UCSD-AML1 (cell line): Measurements from ENCODE around the gene PRM3.
"Not testable (repeated sequence)": the region's sequence is repeated elsewhere in the genome, so short reads cannot be mapped to it uniquely, and the experiment has no call there.

ENCODE experiments used
- DNase-seq: peaks from one replicate; lab custom pipeline; 2025; ENCODE audit not compliant: unreplicated experiment; lab: John Stamatoyannopoulos, UW

The PRM3 gene

GRCh38 chr16:11306381-11306780 lies 33.0 kb upstream of the PRM3 start:
- no peak for DNase-seq

- no peak for DNase-seq
Observed at GRCh38 chr16:11303405-11304138, 30.1 kb upstream of the PRM3 start.

GRCh38 chr16:11302977-11303376 lies 29.5 kb upstream of the PRM3 start:
- DNase-seq, result no peak

- DNase-seq, result no peak
Observed at GRCh38 chr16:11301645-11302501, 28.4 kb upstream of the PRM3 start.

- no peak for DNase-seq
Observed at GRCh38 chr16:11300560-11300892, 27.1 kb upstream of the PRM3 start.

- DNase-seq, result no peak
Observed at GRCh38 chr16:11299865-11300559, 26.6 kb upstream of the PRM3 start.

- DNase-seq, result not testable (repeated sequence)
Observed at GRCh38 chr16:11298950-11299547, 25.6 kb upstream of the PRM3 start.

- no peak for DNase-seq
Observed at GRCh38 chr16:11298143-11298900, 24.9 kb upstream of the PRM3 start.

- DNase-seq, result peak; percentile 87
Observed at GRCh38 chr16:11297492-11298142, 24.2 kb upstream of the PRM3 start.

- DNase-seq, result no peak
Observed at GRCh38 chr16:11296706-11297491, 23.5 kb upstream of the PRM3 start.

GRCh38 chr16:11296351-11296705 lies 22.9 kb upstream of the PRM3 start:
- no peak for DNase-seq

- no peak for DNase-seq
Observed at GRCh38 chr16:11295672-11296071, 22.2 kb upstream of the PRM3 start.

- no peak for DNase-seq
Observed at GRCh38 chr16:11292076-11292748, 18.8 kb upstream of the PRM3 start.

- no peak for DNase-seq
Observed at GRCh38 chr16:11291091-11291703, 17.8 kb upstream of the PRM3 start.

- DNase-seq, result no peak
Observed at GRCh38 chr16:11290102-11290893, 16.9 kb upstream of the PRM3 start.

GRCh38 chr16:11289696-11290095 lies 16.3 kb upstream of the PRM3 start:
- not testable (repeated sequence) for DNase-seq

GRCh38 chr16:11289202-11289601 lies 15.8 kb upstream of the PRM3 start:
- DNase-seq, result no peak

- no peak for DNase-seq
Observed at GRCh38 chr16:11285842-11286241, 12.4 kb upstream of the PRM3 start.
